Stimulated activated CD4-positive, alpha-beta T cell treated with anti-CD3 and anti-CD28 coated beads, Interleukin-12 subunit alpha, Interleukin-12 subunit beta, amount 100 ng/mL, for 24 hours (primary cell): ENCODE results near the gene LY6G6D.
A peak's percentile ranks its signal among the peaks of the same experiment; 100 is the strongest.

Experiments used
- DNase-seq, 2 experiments: peaks; one replicate each; pipeline ENCODE4 v3.0.0-alpha.2; 2020; ENCODE audit warnings: low read depth in 2 of 2

Gene LY6G6D, protein sequence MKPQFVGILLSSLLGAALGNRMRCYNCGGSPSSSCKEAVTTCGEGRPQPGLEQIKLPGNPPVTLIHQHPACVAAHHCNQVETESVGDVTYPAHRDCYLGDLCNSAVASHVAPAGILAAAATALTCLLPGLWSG

DNA sequence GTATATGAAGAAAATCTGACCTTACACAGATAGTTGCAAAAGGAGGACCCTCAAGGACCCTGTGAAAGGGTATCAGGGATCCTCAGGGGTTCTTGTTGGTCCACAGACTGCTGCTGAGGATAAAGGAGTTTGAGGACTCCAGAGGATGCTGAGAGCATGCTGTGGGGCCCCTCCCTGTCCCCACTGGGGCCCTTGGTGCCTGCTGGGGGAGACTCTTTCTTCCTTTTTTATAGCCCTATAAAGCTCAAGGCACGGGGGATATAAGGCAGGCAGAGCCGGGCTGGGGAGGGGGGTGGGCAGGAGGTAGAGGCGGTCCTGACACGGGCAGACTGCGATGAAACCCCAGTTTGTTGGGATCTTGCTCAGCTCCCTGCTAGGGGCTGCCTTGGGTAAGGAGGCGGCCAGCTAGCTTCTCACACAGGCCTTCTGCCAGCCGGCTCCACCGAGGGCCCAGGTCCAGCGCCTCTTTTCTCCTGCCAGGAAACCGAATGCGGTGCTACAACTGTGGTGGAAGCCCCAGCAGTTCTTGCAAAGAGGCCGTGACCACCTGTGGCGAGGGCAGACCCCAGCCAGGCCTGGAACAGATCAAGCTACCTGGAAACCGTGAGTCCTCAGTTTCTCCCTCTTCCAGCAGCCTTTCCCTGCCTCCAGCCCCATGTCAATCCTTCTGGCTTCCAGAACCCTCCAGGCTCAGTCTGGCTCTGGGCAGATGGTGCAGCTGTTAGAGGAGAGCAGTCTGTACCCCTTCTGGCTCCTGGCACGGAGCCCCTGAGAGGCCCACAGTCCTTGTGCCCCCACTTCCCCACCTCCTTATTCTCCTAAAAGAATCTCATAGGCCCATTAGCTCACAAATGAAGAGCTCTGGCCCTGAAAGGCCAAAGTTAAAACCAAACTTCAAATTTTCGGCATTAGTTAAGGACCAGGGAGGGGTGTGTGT is at the start of gene LY6G6D:
Gene LY6G6D (plus strand): TSS at position 327 of the 937 bp plus-strand sequence. CDS start 8 bp downstream, at position 335.
- no peak for DNase-seq

DNA sequence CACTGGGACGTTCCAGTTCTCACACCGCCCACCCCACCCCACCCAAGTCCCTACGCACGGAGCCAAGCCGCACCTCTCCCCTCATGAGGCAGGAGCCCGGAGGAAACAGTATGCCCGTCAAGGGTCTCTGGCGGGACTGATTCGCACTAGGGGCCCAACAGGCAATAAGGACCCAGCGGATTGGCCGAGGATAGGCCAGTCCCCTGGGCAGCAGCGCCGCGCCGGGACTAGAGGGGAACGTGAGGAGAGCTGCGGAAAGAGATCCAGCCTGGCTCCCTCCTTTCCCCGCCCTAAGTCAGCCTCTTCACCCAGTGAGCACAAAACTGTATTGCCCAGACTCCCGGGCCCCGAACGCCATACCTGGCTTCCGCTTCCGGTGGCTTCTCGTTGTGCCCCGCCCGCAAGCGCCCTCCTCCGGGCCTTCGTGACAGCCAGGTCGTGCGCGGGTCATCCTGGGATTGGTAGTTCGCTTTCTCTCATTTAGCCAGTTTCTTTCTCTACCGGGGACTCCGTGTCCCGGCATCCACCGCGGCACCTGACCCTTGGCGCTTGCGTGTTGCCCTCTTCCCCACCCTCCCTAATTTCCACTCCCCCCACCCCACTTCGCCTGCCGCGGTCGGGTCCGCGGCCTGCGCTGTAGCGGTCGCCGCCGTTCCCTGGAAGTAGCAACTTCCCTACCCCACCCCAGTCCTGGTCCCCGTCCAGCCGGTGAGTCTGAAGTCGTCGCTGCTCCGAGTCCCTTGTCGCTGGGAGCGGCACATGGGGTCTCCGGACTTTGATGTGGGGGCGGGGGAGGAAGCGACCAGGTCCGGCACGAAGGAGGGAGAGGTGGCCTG is 49.4 kb upstream of the LY6G6D start, which contains the start of gene CSNK2B:
Gene CSNK2B (plus strand): TSS at position 580 of the 836 bp plus-strand sequence. CDS start 752 bp downstream, outside the sequence.
- peak; percentile 96 to 97 for DNase-seq

DNA sequence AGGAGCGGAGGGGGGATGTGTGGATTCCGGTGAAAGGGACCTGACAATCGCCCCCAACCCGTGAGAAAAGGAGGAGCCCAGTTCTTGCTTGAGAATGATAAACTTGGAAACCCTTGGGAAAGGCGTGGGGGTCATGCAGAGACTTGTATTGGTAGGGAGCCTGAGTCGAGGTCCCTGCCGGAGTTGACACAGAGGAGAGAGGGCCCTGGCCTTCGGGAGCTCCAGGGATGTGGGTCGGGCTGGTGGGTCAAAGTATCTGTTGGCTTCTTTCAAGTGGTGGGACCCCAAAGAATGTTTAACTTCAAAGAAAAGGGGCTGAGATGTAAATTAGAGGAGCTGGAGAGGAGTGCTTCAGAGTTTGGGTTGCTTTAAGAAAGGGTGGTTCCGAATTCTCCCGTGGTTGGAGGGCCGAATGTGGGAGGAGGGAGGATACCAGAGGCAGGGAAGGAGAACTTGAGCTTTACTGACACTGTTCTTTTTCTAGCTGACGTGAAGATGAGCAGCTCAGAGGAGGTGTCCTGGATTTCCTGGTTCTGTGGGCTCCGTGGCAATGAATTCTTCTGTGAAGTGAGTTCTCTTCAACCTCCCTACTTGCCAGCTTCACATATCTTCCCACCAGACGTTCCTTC is 48.7 kb upstream of the LY6G6D start:
- DNase-seq: no peak

DNA sequence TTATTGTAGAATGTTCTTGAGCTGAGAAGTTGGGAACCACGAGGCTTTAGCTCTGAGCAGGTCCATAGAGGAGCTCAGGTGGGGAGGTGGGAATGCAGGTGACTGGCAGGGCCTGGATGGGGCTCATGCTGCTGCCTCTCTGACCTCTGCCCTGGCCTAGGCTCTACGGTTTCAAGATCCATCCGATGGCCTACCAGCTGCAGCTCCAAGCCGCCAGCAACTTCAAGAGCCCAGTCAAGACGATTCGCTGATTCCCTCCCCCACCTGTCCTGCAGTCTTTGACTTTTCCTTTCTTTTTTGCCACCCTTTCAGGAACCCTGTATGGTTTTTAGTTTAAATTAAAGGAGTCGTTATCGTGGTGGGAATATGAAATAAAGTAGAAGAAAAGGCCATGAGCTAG is 45.5 kb upstream of the LY6G6D start, which contains the start of gene LY6G5B:
Gene LY6G5B (plus strand): TSS at position 301 of the 400 bp plus-strand sequence. CDS start 975 bp downstream, outside the sequence.
- DNase-seq: no peak

DNA sequence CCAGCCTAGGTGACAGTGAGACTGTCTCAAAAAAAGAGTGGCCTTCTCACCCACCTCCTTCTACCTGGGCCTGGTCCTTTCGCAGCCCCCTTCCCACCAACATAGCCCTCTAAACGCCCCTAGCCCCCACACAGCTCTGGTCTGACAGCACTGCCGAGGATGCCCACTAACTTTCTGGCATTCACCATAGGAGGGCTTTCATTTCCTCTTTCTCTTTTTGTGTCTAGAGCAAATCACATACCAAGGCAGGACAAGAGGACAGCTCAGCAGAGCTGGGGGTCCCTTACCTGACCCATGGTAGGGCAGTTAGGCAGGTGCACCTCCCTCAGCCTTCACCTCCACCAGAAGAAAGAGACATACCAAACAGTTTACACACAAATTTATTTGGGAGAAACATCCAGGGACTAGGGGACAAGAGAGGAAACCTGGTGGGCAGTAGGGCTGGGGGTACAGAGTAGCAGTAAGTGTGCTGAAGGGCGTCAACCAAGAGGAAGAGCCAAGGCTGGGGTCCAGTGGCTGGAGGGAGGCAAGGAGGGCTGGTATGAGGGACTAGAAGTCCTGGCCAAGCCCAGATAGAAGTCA is 38.7 kb upstream of the LY6G6D start:
- no peak for DNase-seq

DNA sequence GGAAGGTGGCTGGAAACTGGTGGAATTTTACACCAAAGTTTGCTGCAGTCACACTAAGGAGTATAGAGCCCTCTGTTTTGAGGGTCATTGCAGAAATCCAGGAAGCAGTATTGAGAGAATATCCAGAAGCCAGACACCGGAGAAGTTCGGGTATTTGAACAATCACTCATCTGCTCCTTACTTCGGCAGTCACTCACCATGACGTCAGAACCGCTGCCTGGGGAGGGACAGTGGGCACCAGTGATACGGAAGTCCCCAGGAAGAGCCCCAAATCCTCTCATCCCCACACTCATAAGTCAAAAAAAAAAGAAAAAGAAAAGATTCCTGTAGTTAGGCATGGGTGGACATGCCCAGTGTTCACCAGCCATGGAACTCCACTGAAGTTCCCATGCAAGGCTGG is 38.2 kb upstream of the LY6G6D start:
- DNase-seq: no peak

DNA sequence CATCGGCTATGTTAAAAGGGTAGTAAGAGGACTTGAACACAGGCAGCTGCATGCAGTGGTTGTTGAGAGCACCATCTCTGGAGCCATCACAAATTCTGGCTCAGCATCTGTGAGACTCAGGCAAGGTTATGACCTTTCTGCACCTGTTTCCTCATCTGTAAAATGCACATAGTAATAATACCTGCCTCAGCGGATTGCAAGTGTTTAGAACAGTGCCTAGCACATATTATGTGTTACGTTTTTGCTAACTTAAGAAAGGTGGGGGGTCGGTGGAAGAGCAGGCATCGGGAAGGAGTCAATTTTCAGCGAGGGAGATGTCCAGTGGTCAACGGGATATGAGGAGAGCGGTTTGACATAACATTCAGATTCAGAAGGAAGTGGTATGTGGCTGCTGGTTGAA is 37.2 kb upstream of the LY6G6D start:
- DNase-seq: no peak

DNA sequence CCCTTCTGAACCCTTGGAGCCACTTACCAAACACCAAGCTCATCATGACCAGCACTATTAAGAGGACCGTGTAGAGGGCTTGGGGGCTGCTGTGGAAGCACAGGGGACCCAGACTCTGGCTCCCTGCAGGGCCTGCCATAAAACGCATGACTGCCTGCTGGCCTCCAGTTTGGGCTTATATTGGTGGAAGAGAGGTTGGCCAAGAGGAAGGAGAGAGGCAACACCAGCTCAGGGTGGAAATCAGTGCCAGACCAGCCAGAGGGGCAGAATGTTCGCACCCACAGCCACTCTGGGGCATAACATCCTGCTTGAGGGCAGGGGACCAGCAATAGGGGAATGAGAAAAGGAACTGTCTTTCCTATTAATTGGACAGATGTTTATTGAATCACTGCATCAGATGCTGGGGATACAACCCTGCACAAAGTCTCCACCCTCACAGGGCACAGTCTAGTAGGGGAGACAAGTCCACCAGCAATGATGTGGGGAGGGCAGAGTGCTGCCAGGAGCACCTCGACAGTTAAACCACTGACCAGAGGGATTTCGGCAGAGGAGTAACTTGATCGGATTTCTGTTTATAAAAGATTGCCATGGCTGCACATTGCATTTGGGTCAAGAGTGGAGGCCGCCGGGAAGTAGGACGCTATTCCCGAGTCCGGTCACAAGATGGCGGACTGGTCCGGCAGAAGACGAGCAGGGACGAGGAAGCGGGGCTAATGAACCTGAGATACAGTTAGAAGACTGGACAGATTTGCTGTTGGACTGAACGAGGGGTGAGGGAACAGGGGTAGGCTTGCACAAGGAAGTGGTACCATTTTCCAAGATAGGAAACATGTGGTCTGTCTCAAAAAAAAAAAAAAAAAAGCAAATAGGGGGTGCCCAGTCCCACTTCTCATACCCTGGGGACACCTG is 34.7 kb upstream of the LY6G6D start, which contains the start of gene LY6G5C:
Gene LY6G5C (minus strand): TSS at position 842 of the 909 bp plus-strand sequence. CDS start 694 bp downstream, at position 148.
- DNase-seq: peak in 1 of 2 experiments; percentile 50

DNA sequence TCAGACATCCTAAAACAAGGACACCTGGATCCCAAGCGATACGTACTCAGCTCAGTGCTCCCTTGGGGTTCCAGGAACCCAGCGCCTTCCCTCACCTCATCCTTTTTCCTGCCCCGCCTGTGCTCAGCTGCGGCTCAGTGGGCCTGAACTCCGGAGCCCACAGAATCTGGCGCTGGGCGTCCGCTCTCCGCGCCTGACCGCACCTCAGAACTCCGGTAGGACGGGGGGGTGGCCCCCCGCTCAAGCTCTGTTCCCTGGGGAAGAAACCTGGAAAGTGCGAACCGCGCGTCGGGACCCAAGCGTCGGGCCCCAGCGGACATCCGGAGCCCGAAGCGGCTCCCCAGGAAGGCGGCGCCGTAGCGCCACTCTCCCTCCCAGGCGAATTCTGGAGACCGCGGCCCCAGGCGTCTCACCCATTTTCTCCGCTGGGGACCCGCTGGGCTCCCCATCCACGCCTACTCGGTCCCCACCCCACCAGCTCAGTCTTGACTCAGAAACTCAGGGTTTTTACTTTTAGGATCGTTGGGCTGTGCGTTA is 33.9 kb upstream of the LY6G6D start:
- peak in 1 of 2 experiments; percentile 39 for DNase-seq

DNA sequence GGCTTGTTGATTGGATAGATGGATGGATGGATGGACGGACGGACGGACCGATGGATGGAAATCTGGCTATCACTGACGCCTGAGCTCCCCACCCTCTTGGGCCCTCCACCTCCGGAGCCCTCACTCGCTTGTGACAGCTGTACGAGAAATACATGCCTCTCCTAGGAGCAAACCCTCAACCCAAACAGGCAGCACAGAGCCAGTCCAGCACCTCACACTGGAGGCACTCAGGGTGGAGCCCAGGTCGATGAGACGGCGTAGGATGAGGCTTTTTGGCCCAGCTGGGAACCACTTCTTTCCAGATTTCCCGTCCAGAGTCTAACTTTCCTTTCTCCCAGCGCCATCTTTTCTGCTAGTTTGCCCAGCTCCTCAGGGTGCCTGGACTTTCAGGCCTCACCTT is 31.6 kb upstream of the LY6G6D start:
- no peak for DNase-seq

DNA sequence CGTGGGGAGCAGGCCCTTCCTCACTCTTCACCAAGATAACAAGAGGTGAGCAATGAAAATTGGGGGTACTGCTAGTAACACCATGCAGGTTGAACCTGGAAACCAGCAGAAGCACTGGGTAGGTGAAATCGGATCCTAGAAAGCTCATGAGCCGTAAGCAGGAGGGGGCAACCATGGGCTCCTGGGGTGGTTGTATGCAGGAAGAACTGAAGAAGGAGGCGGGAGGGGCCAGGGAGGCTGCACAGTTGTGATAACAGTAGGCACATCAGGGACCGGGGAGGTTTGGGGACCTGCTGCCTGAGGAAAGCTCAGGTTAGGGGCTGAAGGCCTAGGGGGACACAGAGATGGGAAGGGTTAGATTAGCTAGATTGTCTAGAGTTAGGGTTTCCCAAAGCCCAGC is 28.7 kb upstream of the LY6G6D start:
- DNase-seq: no peak

DNA sequence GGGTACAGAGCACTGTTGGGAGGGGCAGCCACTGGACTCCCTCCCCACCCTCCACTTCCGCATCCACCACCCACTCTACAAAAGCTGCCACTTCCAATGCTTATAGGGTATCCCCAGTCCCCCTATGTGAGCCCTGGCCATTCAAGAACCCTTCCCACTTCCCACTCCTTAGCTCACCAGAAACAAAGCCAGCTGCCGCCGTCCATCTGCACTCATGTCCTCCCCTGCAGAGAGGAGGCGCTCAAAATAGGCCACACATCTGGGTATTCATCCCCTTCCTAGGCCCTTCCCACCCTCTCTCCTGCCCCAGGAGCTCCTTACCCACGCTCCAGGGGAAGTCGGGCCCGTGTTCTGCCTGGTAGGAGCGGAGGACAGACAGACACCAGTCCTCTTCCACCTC is 27.8 kb upstream of the LY6G6D start:
- DNase-seq: no peak

DNA sequence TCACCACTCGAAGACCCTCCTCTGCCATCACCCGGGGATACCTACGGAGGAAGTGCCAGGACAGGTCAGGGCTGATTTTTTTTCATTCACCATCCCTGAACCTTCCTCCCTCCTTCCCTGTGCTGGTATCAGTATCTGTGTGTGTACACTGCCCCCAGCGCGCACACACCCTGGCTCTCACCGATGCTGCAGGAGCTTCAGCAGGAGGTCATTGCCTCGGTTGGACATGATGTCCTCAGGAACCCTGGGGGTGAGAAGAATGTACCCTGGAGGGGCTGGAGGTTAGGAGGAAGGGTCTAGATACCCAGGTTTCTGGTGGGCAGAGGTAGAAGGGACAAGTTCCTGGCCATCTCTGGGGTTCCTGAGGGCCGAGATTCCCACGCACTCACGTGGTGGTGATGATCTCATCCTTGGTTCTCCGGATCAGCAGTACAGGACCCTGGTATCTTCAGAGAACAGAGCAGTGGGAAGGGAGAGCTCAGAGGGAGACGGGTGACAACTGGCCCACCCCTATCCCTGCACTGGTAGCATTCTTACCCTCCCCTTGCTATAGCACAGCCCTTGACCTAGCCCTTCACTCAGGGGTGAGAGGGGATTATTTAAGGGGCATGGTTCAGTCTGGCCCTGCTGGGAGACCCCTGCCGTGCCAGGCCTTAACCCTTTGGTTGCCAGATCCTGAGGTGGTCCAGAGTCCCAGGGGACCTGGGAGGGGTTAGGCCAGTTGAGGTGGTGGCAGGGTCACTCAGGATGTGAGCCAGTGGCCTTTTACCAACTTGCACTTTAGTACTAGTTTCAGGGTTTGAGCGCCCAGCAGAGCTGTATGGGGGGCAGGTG is 27.1 kb upstream of the LY6G6D start:
- no peak for DNase-seq

DNA sequence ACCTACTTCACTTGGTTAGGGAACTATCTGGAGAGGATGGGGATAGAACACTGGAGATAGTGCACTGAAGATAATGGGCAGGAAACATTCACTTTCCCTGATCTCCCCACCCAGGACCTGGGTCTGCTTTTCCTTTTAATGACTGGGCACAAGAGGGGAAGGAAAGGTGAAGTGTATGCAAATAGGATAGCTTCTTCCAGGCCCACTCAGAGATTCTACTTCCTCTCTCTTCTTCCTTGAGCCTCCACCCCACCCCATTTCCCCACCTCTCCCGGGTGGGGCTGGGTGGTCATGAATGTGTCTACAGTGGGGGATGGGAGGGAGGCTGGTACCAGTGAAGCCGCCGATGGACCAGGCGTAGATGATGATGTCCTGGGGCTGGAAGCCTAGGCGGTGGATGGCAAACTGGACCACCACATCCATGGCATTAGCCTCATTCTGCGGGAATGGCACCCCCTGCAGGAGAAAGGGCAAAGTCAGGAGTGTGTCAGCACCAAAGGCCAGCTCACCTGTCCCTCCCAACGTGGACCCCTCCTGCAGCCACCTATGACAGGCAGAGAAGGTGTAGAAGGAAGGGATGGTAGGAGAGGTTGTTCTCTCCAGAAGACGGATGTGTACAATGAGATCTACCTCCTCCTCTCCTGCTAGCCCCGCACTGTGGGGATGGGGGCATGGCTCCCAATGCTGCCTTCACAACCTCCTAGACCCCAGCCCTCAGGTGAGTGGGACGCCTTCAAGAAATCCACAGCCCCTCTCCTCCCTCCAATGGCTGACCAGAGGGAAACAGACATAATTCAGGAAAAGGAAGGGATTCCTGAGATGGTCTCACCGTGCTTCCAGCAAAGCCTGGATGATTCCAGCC is 25.7 kb upstream of the LY6G6D start:
- no peak for DNase-seq

DNA sequence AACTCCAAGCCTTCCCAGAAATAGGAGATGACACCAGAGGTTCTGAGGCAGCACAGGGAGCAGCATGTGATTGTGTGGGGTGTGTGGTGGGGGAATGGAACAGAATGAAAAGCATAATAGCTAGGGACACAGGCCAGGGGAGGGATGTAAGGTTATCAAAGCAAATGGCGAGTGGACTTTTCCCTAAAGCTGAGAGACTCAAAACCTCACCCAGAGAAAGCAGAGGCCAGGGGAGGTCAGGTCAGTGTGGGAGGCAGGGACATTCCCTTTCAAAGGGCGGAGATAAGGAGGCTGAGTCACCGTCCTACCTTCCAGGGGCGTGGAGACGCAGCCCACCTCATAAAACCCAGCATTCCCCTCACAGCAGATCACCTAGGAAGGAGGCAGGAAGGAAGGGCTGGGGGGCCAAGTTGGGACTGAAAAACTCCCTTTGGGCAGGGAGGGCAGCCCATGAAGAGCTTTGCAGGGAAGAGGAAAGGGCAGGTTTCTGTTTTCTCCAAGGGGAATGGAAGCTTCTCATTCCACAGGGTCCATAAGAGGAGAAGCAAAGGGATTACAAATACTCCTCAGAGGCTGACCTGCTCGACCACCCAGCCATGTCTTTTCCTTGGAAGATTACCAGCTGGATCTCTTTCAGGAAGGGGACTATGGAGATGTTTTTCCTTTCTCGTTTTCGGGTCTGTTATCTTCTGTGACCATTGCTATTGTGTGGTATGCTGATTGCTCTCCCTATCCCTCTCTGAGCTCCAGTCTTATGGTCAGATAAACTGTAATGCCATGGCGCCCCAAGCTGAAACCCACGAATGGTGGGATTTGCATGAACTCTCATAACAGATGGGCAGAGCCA is 24.7 kb upstream of the LY6G6D start:
- DNase-seq: no peak

DNA sequence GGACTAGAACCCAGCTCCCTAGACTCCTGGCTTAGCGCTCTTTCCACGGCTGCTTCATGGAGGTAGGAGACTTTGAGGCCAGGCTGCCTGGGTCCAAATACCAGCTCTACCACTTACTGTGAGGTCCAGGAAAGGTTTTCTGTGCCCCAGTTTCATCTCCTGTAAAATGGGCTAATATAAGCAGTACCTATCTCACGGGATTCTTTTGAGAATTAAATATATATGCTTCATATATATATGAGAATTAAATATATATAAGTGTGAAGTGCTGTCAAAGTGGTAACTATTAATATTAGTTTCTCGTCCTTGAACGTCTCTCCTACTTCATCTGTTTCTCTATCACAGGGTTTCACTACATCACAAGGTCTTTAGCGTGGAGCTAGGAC is 24.1 kb upstream of the LY6G6D start:
- DNase-seq: no peak

DNA sequence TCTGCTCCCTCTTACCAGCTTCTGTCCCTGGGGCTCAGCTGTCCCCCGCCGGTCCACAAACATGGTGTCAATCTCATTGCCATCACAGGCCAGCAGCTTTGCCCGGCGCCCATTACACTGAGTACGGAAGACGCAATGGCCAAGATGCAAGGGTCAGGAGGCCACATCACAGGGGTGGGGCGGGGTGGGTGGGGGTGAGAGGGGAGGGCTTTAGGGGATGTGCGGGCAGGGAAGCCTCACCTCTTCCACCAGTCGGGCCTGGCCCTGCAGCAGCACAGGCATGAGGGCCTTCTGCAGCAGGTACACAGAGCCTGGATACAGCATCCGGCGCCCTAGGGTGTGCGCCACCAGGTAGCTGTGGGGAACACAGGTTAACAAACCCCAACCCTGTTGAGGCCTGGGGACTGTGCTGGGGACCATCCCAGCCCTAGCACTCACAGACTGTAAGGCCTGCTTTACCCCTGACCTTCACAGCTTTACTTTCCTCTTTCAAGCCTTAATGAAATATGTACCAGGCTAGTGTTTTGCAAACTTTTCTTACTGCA is 23.5 kb upstream of the LY6G6D start:
- DNase-seq: no peak
